HG02642 (cell line): ENCODE results near the gene CD247.

Source experiments
- ATAC-seq: cut with Tn5 transposase; IDR thresholded peaks from one replicate; pipeline ENCODE4 v1.9.1; 2021; ENCODE audit warnings: mild to moderate bottlenecking; ENCODE audit not compliant: unreplicated experiment, poor library complexity

CD247 gene

DNA sequence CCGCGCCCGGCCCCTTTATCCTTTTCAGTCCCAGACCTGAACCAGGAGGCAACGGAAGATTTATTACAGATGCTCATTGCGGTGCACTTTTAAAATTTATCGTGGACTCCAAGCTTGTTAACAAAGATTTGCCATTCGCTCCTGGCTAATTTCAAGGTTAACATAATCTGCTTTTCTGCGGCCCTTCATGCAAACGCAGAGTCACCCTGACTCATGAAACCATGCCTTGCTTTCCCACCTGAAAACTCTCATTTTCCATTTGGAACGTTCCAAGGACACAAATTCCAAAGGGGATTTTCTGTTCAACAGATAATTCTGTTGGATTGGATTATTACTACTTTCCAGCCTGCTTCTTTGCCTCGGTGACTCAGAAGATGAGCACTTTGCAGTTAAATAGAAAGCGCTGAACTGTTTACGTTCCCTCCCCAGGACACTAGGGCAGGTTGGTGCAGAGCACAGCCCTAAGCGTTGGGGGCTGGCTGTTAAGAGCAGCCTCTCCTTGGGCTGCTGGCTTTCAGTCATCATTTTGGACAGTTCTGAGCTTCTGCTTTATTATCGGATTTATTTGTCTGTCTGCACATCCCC lies 51.1 kb downstream of the CD247 start:
- ATAC-seq, result no peak

DNA sequence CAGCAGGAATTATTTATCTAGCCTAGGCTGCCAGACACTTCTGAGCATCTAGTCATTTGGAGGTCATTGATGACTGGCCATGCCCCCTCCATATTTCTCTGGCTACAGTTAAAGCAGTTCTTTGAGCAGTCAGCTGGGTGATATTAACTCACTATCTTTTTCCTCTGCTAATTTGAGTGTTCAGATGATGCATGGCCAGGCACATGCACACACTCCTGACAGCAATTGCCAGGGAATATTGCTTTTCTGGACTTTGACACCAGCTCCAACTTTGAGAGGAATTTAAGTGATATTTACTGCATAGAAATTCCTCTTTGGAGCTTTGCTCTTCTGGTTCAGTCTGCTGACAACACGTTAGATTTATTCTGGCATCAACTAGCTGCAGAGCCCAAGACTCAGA lies 52.6 kb downstream of the CD247 start:
- ATAC-seq, result no peak

DNA sequence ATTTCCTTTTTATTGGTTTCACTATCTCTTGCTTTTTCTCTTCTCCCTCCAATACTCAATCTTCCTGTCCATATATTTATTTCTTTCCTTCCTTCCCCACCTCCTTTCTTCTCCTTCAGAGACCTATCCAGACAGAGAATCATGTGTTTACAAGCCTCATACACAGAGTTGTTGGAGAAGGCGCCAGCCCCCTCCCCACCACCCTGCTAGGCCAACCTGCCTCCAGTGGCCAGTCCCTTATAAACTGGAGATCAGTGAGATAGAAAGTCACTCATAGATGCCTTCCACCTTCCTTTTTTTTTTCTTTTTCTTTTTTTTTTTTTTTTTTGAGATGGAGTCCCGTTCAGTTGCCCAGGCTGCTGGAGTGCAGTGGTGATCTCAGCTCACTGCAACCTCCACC lies 53.3 kb downstream of the CD247 start:
- no peak for ATAC-seq

DNA sequence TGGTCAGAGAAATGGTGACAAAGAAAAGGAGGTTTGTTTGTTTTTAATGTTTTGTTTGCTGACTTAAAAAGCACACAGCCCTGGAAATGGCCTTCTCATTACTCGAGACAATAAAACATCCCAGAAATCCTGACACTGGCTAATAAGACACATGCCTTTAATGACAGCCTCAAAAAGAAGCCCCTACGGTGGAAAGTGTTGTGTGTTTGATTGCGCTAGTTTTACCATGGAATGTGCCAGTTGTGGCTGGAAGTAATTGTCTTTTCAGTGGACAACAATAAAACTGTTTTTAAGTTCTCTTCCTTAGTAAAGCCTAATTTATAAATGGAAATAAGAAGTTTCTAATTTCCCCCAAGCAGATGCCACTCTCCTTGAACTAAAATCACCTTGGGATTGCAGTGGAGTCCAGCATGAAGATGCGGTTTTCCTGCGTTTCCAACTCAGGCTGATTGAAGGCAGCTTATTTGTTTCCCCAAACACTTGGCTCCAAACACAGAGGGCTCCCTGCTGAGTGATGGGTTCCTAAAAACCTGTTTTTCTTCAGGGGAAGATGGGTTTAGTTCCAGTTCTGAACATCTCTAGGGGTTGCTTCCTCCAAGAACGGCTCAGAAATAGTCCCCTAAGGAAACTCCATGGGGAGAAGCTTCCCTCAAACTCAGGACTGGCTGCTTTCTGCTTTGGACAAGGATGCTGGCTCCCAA lies 54.3 kb downstream of the CD247 start:
- ATAC-seq, result no peak

DNA sequence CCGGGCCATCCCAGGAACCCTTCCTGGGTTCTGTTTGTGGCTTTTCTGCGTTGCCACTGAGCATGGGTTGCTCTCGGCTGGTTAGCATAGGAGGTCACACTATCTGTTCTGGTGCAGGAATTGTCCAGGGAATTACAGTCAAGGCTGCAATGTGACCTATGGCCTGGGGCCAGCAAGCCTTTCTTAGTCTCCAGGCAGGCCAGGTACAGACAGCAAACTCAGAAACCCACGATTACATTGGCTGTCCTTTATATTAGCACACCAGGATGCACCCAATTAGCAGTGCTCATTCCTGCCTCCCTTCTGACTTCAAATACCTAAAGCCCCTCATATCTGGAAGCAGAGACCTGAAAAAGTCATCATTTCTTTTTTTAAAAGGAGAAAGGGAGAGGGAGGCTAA lies 55.2 kb downstream of the CD247 start:
- no peak for ATAC-seq

DNA sequence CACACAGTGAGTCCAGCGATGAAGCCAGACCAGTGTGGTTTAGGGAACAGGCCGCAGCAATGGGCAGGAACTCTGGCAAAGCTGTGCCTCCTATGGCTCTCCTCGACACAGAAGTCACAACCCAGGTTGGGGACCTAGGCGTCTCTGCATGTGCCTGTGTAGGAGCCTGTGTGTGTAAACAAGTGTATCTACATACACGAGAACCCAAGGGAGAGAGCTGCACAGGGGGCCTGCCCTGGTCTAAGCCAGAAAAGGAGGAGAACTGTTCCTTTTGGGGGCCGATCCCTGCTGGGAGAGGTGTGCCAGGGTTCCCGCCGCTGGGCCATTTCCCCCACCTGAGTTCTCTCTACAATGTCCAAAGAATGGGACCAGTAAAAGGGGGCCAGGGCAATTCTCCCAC lies 56.0 kb downstream of the CD247 start:
- no peak for ATAC-seq

DNA sequence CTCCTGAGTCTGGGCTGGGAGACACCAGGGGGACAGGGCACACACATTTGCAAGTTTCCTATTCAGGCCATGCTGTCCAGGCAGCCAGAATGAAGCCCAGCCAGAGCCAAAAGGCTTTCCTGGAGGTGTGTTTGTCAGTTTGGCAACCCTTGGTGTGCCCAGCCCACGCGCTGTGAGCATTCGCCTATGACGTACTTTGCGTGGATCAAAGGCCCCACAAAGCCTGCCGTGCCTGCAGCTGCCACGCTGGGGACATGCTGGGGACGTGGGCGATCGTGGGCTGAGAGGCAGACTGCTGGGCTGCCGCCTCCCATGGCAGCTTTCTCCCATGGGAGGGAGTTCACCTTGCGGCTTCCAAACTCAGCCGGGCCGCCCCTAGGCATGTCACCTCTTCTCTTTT lies 57.5 kb downstream of the CD247 start:
- ATAC-seq, result no peak

DNA sequence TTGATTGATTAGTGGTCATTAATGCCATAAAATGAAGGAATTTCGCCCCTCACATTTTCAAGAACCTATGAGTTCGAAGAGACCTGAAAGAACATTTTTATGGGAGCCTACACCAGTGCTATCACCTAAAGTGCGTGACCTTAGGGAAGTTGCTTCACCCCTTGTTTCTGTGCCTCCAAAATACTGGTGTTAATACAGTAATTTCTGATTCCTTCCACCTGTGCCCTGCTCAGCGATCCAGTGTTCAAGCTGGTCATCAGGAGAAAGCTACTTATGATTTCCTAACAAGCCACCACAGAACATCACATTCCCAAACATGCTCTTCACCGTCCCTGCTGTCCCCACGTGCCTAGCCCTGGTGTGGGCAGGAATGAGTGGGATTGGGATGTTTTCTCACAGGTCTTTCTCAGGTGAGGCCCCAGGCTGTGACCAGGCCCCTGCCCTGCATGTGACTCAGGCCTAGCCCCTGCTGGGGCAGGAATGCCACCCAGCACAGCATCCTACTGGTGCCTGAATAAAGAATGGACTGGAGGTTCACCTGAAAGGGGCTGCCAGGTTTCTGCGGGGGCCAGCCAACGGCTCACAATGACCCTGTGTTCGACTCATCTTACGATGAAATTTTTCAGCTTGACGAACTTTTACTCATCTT lies 60.3 kb downstream of the CD247 start:
- no peak for ATAC-seq

DNA sequence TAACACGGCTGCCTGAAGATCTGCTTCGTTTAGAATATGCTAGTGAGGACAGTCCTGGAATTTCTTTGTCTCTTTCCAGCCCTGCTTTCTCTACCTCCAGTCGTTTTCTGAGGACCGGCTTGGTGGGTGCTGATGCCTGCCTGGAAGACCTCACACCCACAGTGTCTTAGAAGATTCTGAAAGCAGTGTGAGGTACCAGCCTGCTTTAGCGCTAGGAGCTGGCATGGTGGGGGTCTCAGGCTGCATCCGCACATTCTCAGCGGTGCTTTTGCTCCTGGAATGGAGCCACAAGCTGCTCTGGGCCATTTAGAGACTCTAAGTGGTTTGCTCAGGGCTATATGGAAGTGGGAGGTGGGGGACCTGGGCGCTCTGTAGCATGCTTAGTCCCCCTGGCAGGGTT lies 61.4 kb downstream of the CD247 start:
- no peak for ATAC-seq

DNA sequence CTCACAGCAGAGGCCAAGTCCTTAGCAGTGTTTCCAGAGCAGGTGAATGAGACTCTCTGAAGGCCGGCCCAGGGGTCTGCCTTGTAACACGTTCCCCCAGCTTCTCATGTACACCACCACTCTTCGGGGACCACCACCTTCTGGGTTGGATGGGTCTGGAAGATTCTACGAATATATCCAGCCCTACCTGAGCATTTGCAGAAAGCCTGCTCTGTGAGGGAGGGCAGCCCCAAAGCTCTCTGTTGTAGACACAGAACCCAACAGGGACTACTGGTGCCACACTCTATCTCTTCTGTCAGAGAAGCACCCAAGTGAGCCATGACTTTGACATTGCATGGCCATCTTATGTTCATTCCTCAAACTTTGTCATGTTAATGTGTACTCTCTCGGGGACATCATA lies 61.8 kb downstream of the CD247 start:
- ATAC-seq, result no peak

DNA sequence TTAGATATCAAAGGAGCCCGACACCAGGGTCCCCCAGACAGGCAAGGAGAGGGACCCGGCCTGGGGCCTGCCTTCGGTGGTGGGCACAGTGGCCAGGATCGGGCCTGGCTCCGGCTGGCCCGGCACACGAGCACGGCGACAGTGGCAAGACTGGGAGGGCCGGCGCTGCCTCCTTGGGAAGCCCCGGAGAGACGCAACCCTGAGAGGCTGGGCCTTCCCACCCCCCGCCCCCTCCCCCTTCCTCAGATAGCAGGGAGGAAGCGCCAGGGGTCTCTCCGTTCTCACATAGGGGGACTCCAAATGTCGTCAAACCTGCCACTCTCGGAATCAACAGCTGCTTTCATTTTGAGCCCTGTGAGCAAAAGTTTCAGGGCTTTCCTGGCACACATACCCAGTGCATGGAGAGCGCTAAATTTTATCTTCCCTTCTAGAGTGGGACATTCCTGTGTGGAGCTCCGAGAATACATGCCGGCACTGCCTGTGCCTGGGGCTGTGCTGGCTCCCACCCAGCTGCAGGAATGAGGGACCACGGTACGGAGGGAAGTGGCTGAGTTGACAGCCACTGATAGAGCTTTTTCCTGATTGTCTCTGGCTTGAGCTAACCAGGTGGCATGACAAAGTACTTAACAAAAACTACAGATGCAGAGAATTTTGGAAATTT lies 62.4 kb downstream of the CD247 start:
- peak; percentile 46 for ATAC-seq

DNA sequence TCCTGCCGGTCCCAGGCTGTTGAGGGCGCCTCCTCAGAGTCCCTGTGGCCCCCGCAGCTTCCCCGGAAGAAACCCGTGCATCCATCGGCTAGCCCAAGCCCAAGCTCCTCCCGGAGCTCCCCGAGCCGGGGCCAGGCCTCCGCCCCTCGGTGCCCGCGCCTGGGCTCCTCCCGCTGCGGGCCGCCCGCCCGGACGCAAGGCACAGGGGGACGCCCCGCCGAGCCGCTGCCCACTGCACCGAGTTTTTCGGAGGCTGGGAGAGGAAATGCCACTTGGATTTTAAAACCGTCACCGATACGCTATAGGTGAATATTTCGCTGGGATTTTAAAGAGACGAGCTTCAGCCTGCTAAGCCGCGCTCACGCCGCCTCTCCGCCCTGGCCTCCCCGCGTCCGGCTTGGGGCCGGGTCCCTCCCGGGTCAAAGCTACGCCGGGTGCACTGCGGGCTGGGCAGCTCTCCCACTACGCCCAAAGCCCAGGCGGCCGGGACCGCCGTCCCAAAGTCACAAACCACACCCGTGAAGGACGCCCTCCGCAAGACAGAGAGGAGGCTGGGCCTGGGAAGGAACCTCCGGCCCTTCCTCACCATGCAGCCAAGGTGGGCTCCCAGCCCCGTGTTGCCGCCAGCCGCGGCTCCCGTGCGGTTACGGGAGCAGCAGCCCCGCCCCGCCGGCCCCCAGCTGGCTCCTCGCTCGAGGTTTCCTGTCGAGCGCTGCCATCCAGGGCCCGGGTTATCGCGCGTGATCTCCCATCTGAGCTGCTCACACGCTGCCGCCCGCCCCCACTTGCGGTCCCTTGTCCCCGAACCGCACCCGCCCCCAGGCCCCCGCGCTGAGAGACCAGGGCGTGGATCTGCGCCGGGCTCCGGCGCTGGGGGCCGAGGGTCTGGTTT lies 63.2 kb downstream of the CD247 start:
- ATAC-seq, result peak; percentile 59

DNA sequence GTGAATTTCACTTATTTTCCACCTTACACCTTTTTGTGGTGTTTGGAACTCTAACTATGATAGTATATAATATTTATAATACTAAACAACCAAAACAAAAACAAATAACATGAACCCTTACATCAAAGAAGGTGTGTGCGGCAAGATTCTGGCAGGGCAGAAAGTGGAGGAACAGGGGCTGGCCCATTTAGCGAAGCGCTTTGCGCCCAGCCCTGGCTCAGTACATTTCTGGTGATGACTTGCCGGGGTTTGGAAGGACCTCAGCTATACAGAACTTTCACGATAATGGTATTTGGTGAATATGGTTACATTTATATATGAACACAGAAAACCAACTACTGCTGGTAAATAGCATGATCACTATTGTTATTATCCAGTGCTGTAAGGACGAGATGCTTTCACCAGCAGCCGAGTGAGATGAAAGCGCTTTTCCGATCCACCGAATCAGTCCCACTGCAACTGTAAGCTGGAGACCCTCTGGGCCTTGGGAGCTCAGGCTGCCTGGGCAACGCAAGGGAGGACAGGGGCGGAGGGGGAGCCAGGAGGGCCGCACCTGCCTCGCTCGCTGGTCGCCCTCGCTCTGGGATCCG lies 63.9 kb downstream of the CD247 start:
- ATAC-seq, result no peak

DNA sequence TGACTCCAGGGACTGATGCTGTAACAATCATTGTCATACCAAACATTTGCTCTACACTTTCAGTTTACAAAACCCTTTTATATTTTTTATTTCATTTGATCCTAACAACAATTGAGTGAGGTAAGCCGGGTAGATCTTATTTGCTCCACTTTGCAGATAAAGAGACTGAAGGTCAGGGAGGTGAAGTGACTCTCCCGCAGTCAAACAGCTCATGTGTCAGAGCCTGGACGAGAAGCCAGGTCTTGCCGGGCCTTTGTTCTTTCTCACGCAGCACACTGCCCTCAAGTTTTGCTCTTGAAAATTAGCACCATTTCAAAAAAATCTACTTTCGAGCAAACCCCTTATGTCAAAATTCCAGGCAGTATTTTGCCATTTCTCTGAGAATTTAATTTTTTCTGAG lies 65.2 kb downstream of the CD247 start:
- no peak for ATAC-seq

DNA sequence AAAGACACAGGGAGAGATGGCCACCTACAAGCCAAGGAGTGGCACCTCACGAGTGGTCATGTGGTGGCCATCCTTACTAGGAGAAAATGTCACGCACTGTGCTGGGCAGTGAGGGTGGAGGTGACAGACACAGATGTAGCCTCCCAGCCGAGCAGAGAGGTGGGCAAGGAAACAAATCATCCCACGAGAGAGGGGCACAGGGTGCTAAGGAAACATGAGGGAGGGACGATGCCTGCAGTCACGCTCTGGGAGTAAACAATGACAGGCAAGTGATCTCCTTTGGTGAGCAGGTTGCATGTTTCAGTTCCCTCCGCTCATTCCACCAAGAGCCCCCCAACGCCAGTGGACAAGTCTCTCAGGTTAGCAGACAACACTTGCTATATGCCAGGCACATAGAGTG lies 65.8 kb downstream of the CD247 start:
- no peak for ATAC-seq

DNA sequence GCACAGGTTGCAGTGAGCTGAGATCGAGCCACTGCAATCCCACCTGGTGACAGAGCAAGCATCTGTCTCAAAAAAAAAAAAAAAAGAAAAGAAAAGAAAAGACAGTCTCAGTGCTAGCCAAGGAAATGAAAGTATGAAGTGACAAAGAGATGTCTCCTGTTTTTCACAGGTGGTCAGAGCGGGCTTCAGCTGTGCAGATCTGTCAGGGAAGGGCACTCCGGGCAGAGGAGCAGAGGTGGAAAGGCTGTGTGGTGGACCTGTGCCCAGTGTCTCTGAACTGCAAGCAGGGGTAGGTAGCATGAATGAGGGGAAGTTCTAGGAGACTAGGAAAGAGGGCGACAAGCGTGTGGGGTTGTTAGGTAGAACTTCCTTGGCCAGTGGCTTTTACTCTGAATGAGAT lies 67.5 kb downstream of the CD247 start:
- no peak for ATAC-seq

DNA sequence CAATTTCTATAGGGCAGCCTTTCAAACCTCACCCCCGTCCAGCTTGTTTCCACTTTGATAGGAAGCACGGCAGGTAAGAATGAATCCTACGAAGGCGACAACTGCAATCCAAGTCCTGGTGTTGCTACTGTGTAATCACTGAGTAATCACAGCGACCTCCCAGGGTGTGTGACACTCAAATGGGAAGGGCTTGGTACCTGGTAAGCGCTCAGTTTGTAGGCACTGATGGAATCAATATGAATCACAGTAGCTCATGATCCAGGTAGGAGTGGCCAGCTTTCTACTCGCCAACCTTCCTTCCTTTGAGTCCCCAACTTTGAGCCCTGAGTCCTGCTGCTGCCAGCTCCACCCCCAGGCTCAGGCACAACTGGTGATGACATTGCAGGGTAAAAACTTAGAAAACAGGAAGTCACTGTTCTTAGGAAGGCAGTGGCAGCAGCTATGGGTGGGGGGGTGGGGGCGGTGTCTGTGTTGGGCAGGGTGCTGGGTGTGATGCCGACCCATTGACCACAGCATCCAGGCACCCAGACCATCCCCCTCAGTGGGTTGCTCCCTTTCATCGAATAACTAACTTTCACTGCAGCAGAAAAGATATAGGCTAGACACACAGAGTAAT lies 70.7 kb downstream of the CD247 start:
- ATAC-seq, result peak; percentile 81

DNA sequence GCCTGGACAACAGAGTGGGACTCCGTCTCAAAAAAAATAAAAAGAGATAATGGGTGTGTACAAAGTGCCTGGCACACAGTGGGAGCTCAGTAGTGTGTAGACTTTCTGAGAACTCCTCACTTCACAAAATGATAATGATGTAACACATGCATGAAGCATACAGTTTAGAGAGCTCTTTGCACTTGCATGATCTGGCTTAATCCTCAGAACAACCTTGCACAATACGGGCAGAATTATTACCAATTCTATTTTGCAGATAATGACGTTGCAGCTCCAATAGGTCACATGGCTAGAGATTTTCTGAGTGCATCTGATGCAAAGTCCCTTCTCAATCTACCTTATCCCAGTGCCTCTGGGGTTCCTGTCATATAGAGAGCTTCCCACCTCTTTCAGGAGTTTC lies 71.4 kb downstream of the CD247 start:
- no peak for ATAC-seq

DNA sequence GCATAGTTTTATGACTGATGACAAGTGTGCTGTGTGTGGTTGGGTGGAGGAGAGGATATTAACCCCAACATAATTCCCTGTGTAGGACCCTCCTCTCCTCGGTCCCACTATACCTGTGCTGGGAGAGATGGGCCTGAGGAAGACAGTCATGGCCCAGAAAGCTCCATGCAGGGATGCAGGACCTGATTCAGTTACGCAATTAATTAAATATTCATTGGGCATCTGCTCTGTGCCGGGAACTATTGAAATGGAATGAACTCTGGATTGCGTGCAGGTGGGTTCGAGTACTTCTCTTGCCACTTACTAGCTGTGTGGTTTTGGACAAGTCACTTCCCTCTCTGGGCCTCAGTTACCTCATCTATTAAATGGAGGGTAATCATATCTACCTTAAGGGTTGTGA lies 74.6 kb downstream of the CD247 start:
- no peak for ATAC-seq
